GM19395 (cell line): ENCODE measurements around the gene ROBO1.
"Not testable (repeated sequence)": the region's sequence is repeated elsewhere in the genome, so short reads cannot be mapped to it uniquely, and the experiment has no call there.

Experiments
- ATAC-seq: cut with Tn5 transposase; IDR thresholded peaks from one replicate; pipeline ENCODE4 v1.9.1; 2021; ENCODE audit warnings: mild to moderate bottlenecking, moderate library complexity; ENCODE audit not compliant: unreplicated experiment

ROBO1 gene

DNA sequence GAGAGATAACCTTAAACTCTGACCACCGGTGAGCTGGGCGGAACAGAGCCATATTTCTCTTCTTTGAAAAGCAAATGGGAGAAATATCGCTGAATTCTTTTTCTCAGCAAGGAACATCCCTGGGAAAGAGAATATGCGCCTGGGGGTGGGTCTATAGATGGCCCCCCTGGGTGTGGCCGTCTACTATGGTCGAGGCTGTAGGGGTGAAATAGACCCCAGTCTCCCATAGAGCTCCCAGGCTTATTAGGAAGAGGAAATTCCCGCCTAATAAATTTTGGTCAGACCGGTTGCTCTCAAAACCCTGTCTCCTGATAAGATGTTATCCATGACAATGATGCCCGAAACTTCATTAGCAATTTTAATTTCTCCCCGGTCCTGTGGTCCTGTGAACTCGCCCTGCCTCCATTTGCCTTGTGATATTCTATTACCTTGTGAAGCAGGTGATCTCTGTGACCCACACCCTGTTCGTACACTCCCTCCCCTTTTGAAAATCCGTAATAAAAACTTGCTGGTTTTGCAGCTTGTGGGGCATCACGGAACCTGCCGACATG, 441.9 kb downstream of the ROBO1 start:
- ATAC-seq = not testable (repeated sequence)

DNA sequence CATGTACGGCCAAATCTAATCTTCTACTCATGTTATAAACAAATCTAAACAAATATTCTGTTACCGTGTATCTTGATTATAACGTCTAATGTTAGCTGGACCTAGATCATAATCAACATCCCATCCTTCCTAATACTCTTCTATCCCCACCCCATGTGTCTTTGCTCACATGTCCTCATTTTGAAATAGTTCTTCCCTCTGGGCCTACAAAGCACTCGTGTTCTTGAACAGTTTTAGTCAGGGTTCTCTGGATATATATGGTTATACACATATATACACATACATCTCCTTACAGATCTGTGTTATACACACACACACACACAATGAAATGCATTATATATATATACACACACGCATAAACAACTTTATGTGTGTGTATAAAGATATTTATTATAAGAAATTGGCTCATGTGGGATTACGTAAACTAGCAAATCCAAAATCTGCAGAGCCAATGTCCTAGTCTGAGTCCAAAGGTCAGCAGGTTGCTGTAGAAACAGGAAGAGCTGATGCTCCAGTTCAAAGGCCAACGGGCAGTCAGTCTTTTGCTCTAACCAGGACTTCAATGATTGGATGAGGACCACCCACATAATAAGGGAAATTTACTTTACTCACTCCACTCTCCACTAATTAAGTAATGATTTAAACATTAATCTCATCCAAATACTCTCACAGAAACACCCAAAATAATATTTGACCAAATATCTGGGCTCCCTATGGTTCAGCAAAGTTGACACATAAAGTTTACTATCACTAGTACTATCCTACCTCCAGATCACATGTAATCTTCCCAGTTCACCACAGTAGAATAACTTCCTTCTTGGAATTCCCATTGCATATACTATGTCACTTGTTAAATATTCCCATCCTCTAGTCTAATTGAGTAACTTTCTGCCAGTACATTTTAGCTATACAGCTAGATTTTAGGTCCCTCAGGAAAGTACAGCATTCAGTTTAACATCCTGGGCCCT, 450.0 kb downstream of the ROBO1 start:
- no peak for ATAC-seq

DNA sequence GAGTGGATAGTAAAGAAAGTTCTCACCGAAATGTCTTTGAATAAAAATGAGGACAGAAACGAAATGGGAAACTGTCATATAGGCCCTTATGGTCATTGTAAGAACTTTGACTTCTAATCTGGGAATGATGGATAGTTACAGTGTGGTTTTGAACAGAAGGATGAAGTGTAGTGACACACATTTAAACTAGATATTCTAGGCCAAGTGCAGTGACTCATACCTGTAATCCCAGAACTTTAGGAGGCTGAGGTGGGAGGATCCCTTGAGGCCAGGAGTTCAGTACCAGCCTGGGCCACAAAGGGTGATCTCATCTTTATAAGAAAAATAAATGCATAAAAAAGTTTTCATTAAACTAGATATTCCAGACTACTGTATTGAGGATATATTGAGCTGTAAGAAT, 452.8 kb downstream of the ROBO1 start:
- ATAC-seq = no peak

DNA sequence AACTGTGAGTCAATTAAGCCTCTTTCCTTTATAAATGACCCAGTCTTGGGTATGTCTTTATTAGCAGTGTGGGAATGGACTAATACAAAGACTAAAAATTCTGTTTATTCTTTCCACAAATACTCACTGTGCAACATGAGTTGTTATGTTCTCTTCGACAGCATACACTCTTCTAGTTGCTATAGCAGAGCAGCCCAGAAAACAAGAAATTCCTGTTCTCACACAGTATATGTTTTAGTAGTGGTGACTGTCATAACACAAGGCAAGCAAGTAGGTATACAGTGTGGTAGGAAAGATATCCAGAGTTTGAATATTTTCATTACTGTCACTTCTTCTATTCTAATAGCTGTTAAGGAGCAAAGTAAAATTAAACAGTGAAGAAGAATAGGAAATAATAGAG, 453.3 kb downstream of the ROBO1 start:
- ATAC-seq = no peak

DNA sequence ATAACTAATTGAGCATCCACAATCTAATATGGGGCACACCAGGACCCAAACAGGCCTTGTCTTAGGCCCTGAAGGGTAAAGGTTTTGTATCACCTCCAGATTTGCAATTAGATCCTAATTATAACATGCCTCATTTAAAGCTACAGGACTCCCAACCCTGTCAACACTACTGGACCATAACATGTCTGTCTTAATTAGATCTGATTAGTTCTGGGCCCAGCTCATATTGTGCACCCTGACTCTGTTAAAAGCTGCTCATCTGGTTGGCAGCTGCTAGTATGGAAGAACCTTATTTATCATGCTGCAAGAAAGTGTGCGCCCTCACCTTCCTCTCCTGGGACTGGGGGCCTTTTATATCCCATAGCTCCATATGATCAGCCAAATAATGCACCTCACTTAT, 457.8 kb downstream of the ROBO1 start:
- no peak for ATAC-seq

DNA sequence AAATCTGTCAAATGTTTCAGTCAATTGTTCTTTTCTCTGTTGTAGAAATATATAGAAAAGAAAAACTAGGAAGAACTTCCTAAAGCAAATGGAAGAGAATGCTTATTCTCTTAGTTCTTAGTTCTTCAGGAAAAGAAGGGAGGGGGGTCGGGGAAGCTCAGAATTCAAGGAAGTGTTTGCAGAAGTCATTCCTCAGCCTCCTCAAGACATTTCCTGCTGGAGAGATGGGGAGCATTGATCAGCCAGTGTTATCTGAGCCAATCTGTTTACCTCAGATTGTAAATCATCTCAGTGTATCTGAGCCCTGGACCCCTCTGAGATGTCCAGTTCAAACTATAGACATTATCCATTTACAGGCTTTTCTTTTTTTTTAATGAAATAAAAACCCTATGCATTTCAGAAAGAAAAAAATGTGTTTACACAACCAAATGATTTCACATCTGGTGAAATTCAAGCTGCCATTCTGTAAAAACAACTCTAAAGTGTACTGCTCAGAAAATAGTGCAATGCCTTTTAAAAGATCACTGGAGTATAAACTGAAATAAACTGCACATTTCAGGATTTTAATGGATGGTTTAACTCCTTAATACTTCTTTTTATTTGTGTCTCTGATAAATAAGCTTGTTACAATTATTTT, 460.7 kb downstream of the ROBO1 start:
- no peak for ATAC-seq

DNA sequence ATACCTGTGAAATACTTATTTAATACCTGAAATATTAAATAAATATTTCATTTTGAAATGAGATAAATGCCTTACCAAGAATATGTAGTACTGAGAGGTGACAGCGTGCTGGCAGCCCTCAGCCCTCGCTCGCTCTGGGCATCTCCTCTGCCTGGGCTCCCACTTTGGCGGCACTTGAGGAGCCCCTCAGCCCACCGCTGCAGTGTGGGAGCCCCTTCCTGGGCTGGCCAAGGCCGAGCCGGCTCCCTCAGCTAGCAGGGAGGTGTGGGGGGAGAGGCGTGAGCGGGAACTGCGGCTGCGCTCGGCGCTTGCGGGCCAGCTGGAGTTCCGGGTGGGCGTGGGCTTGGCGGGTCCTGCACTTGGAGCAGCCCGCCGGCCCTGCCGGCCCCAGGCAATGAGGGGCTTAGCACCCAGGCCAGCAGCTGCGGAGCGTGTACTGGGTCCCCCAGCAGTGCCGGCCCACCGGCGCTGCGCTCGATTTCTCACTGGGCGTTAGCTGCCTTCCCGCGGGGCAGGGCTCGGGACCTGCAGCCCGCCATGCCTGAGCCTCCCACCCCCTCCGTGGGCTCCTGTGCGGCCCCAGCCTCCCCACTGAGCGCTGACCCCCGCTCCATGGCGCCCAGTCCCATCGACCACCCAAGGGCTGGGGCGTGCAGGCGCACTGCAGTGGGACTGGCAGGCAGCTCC, 467.7 kb downstream of the ROBO1 start:
- ATAC-seq = not testable (repeated sequence)

DNA sequence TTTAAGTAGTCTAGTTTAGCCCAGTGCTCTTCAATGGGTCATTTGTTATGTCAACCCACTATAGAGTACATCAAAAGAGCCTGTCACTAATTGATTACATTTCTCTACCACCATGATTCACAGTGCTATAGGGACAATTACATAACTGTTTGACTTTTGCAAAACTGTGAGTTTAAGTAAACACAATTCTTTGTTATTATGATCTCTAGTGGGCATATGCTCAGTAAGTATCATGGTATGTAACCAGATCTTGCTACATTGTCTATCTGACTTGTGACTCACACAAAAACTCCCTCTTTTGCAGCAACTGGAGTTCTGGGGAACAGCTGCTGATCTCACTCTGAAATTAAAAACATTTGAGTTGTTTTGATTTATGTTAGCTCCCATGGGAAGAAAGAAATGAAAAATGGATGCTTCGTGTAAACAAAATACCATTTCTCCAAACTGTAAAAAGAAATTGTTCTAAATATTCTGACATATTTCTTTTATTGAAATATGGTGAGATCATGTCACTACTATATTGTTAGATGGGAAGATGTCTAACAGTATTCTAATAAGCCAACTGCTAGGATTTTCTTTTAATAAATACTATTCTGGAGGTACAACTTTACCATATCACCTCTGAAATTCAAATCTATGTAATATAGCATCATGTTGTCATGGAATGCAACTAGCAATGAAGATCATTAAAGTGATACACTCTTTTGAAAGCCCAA, 470.4 kb downstream of the ROBO1 start:
- ATAC-seq = no peak

DNA sequence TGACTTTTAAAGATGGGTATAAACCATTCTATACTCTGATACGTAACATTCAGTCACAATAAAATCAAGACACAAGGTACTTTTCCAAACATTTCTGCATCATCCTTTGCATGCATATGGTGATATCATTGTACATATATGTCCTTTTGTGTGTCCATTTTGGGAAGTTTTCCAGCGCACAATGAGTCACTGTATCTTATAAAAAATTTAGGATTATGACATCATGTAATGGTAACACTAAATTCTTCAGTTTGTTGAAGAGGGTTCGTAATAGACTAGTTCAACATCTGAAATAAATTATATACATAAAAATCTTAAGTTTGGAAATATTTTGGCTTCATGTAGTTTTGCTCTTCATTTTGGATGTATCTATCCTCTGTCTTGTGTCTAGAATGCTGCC, 480.9 kb downstream of the ROBO1 start:
- no peak for ATAC-seq

DNA sequence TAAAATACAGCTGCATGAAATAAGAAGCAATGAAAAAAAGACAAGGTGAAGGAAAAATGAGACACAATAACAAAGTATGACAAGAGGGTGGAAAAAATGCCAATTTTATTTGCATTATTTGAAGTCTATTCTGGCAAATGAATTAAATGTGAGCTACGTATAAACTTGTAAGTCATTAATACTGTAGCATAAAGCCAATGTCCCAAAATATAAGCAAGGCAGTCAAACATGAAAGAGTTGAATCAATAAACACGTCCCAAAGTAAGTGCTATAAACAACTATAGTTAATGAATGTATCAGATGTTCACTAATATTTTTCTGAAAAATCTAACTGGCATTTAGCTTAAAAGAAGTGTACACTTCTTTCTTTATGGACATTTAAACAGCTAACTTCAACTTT, 481.9 kb downstream of the ROBO1 start:
- no peak for ATAC-seq

DNA sequence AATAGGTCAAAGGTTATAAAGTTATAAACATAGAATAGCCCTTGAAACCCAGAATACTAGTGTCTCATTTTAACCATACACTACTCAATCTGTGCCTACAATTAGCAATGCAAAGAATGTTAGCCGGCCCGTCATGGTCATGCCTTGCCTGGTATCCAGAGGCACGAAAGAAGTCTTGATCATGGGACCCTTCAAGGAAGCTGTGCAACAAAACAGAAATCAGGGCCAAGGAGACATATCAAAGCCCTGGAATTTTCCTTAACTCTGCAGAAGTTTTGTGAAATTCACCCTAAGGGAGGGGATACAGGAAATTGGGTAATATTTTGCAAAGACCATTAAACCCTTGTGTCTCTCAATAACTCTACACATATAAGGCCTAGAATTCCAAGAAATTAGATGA, 482.4 kb downstream of the ROBO1 start:
- ATAC-seq = no peak

DNA sequence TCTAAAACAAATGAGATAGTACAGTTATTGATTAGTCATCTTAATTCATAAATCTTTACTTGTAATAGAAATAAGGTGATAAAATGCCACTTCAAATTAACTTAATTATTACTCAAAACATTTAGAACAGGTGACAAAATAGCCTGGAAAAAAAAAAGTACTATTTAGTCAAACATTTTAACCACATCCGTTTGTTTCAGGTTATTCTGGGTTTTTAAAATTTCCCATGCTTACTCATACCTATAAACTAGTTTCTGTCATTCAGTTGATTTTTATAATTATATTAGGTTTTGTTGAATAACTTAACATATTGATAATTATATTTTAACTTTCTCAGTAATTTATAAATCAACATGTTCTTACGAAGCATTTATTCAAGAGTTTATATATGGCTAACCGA, 483.0 kb downstream of the ROBO1 start:
- no peak for ATAC-seq

DNA sequence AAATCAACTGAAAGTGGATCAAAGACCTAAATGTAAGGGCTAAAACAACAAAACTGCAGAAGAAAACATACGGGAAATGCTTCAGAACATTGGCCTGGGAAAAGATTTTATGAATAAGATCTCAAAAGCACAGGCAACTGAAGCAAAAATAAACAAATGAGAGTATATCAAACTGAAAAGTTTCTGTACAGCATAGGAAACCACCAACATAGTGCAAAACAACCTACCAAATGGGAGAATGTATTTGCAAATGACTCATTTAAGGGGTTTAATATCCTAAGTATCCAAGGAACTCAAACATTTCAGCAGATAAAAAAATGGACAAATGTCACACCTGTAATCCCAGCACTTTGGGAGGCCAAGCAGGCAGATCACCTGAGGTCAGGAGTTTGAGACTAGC, 489.1 kb downstream of the ROBO1 start:
- no peak for ATAC-seq

DNA sequence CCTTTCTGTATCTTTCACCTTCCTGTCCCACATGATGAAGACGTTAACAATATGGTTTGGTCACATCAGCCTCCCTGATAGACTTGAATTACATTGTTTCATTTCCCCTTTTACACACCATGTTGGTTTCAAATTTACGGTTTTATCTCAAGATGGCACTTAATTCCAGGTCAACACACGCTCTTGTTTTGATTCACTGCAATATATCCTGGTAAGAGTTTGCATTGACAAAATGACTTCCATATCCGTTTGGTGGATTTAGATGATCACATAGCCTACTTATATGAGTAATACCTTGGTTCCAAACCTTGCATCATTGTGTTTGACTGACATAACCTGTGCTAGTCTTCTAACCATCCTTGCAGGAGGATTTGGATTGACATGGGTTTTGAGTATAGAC, 499.4 kb downstream of the ROBO1 start:
- no peak for ATAC-seq

DNA sequence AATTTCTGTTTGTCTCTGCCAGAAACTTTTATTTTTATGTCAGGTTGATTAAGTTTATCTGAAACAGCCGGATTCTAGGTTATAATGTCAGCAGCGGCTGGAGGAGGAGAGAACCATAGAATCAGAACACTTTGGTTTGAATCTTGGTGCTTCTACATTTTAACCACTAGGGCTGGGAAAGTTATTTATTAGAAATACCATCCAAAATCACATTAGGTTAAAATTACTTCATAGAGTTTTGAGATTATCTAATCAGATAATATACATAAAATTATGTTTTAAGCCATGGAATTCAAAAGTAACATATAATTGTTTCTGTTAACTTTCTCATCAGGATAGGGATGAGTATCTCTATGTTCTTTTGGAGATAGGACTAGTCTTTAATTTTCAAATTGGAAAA, 502.9 kb downstream of the ROBO1 start:
- ATAC-seq = no peak

DNA sequence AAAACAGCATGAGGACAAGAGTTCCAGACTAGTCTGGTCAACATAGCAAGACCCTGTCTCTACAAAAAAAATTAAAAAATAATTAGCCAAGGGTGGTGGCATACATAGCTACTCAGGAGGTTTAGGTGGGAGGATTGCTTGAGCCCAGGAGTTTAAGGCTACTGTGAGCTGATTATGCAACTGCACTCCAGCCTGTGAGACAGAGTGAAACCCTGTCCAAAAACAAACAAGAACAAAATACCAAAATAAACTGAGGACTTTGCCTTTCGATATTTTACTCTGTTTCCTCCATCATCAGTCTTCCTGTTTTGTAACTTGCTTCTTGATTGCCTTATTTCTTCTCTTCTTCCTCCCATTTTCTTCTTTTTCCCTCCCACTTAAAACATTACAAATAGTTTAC, 504.4 kb downstream of the ROBO1 start:
- no peak for ATAC-seq

DNA sequence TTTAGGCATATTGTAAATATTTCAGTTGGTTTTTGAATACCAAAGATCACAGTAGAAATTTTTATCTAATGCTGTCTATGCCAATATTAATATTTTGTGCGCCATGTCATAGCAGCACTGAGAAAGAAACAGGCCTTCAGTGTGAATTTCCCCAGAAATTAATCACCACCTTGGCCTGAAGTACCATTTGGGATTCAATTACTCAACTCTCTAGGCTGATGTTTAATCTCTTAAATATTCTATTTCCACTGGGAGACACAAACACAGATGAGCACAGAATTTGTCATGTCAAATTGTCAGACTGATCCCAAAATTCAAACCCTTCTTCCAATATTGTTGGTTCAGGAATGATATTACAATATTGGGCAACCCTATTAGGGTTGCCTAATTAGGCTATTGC, 509.3 kb downstream of the ROBO1 start:
- ATAC-seq = no peak

DNA sequence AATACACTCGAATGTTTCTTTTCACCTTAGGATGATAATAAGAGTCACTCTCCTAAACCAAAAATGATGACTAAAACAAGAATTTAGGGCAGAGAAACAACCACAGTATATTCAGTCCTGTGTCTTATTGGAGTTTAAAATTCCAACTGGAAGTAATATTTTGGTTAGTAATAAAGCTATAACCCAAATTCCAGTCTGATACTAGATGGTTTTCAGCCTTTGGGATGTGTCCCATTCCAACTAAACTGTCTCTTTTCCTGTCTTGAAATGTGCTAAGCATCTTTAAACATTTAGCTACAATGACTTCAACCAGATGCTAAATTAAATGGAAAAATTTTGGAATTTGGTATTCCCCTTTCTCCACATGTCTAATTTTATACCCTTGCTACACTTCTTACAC, 510.0 kb downstream of the ROBO1 start:
- ATAC-seq = no peak

DNA sequence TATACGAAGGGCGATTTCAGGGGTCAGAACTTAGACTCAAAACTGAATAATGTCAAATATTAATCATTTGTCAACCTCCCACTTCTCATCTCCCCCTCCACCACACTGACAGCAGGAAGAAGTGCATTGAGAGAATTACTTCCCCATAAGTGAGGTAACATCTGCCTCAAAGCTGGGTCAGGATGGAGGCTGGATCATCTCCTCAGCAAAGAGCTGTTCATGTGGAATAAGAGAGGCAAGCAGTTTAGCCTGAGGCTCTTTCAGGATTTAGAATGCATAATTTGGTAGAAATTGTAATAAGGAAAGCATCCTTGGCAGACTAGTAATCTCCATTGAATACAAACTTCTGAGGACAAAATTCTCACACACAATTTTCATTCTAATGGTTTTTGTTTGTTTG, 512.1 kb downstream of the ROBO1 start:
- ATAC-seq = no peak

DNA sequence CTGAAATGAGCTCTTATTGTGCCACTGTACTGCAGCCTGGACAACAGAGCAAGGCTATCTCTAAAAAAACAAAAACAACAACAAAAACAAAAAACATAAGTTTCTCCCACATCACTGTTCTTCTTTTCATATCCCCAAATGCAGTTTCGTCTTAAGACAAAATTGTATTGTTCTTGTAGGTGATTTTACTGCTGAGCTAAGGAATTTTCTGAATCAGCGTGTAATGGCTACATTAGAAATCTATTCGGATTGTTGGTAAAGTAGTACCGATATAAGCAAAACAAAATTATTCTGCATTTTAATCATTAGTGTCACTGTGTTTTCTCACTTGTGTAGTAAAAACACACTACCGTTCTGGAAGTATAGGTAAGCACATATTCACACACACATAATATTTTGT, 512.5 kb downstream of the ROBO1 start:
- no peak for ATAC-seq

DNA sequence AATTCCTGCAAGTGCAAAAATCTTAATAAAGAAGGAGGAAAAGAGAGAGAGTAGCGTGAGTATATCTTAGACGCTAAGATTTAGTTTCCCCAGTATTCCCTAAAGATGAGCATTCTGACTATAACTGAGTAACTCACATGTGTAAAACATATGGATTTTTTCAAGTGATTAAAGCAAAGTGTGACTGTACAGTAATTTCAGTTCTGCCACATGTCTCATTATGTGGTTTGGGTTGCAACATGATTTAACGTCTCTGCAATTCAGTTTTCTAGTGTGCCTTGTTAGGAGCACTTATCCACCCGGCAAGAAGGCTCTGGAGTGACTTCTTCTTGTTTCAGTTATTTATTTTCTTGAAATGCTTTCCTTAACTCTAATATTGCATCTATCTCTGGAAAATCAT, 514.1 kb downstream of the ROBO1 start:
- no peak for ATAC-seq
